SK-N-SH (cell line): Measurements from ENCODE around the gene TCF15.

Experiments used
- CHD2 ChIP-seq: fragments of 150-350 bp; IDR thresholded peaks from 2 replicates; pipeline ENCODE4 v1.6.1; 2018; ENCODE audit warnings: low read length; ENCODE audit not compliant: partially characterized antibody
- EP300 ChIP-seq, 2 experiments: IDR thresholded peaks; 2 replicates each; pipeline versions ENCODE4 v1.4.0 to v1.6.1; 2012; ENCODE audit warnings: borderline replicate concordance in 1 of 2, low read depth in 1 of 2, low read length in 1 of 2
- EZH2phosphoT487 ChIP-seq: fragments of 200-600 bp; sonication (generic); IDR thresholded peaks from 2 replicates; pipeline ENCODE4 v1.6.1; 2017; ENCODE audit warnings: low read depth, mixed run types, mild to moderate bottlenecking, antibody characterized with exemption, moderate library complexity, borderline replicate concordance
- FOXM1 ChIP-seq: IDR thresholded peaks from 2 replicates; pipeline ENCODE4 v1.4.0; 2012; ENCODE audit warnings: low read depth, mild to moderate bottlenecking
- GABPA ChIP-seq: IDR thresholded peaks from 2 replicates; pipeline ENCODE4 v1.4.0; 2012; ENCODE audit warnings: low read depth, mild to moderate bottlenecking
- RFX5 ChIP-seq: IDR thresholded peaks from 2 replicates; pipeline ENCODE4 v1.6.1; 2012; ENCODE audit warnings: mild to moderate bottlenecking, improper control_type of control experiment, low read length
- TAF1 ChIP-seq: IDR thresholded peaks from 2 replicates; pipeline ENCODE4 v1.6.1; 2012; ENCODE audit warnings: low read depth, mild to moderate bottlenecking, low read length, moderate library complexity, borderline replicate concordance
- TEAD4 ChIP-seq: IDR thresholded peaks from 2 replicates; pipeline ENCODE4 v1.4.0; 2012; ENCODE audit warnings: mild to moderate bottlenecking, borderline replicate concordance; ENCODE audit not compliant: insufficient read depth
- YY1 ChIP-seq: IDR thresholded peaks from 2 replicates; pipeline ENCODE4 v1.4.0; 2012; ENCODE audit warnings: low read depth, mild to moderate bottlenecking
- TF ChIP-seq, protein P1 (sequence below): IDR thresholded peaks from 2 replicates; pipeline ENCODE4 v1.4.0; 2012; ENCODE audit warnings: low read depth
- TF ChIP-seq, protein P2 (sequence below): fragments of 200-600 bp; sonication (generic); IDR thresholded peaks from 2 replicates; pipeline ENCODE4 v1.6.1; 2017; ENCODE audit warnings: antibody characterized with exemption, mild to moderate bottlenecking, moderate library complexity

DNA sequence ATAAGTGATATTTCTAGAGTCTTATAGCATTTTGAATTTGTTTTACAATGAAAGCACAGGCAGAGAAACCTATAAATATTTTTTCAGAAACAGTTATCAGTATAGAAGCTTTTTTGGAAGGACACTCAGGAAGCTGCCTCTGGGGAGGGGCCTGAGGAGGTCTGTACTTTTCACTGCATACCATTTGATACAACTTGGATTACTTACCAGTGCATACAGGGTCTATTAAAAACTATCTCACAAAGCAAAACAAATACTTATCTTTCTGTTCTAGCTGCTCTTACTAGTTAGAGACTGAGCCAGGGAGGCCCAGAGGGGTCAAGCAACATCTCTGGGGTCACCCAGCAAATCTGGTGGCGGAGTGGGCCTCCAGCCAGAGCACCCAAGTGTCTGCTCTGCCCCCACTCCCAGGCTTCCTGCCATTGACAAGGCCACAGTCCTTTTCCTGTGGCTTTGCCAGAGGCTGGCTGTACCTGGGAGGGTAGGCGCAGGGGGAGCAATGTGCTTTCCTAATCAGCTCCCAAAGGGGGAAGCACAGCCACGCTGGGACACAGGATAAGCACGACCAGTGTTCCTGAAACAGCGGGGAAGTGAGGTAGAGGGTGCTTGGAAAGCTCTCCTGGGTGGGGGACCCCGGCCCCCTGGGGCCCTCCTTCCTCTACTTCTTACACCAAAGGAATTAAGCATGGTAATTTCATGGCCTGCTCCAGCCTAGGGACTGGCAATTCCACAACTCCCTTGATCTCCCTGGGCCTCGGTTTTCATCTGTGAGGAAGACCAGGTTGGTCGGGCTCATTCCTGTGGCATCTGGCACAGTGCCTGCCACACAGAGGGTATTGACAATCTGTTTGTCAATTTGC lies 7.8 kb downstream of the TCF15 start:
- TF ChIP-seq GABPA (no peak), EZH2phosphoT487 (no peak), CHD2 (no peak), TAF1 (no peak), YY1 (no peak), FOXM1 (no peak), TEAD4 (no peak), EP300 (IDR thresholded peaks at IDR 0.05; ENCODE audit: borderline replicate concordance in 1 of 2, low read depth in 1 of 2, low read length in 1 of 2) (no peak), RFX5 (no peak)
- TF ChIP-seq, protein P1, sequence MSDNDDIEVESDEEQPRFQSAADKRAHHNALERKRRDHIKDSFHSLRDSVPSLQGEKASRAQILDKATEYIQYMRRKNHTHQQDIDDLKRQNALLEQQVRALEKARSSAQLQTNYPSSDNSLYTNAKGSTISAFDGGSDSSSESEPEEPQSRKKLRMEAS, result no peak
- TF ChIP-seq, protein P2, sequence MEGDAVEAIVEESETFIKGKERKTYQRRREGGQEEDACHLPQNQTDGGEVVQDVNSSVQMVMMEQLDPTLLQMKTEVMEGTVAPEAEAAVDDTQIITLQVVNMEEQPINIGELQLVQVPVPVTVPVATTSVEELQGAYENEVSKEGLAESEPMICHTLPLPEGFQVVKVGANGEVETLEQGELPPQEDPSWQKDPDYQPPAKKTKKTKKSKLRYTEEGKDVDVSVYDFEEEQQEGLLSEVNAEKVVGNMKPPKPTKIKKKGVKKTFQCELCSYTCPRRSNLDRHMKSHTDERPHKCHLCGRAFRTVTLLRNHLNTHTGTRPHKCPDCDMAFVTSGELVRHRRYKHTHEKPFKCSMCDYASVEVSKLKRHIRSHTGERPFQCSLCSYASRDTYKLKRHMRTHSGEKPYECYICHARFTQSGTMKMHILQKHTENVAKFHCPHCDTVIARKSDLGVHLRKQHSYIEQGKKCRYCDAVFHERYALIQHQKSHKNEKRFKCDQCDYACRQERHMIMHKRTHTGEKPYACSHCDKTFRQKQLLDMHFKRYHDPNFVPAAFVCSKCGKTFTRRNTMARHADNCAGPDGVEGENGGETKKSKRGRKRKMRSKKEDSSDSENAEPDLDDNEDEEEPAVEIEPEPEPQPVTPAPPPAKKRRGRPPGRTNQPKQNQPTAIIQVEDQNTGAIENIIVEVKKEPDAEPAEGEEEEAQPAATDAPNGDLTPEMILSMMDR, result no peak
